NCI-H345 (cell line): ENCODE measurements around the gene SELENOM.
"Not testable (repeated sequence)": the region's sequence is repeated elsewhere in the genome, so short reads cannot be mapped to it uniquely, and the experiment has no call there.

Experiments
- DNase-seq: peaks from one replicate; lab custom pipeline; 2025; lab: John Stamatoyannopoulos, UW

SELENOM gene

GRCh38 chr22:31105282-31105929 lies 2.0 kb downstream of the SELENOM start:
- DNase-seq, result no peak

GRCh38 chr22:31104869-31105268 lies 2.5 kb downstream of the SELENOM start:
- DNase-seq, result no peak

GRCh38 chr22:31103899-31104694 lies 3.3 kb downstream of the SELENOM start:
- DNase-seq, result no peak

- DNase-seq, result no peak
These were observed 4.3 kb downstream of the SELENOM start for GRCh38 chr22:31103111-31103510.

- DNase-seq, result no peak
These were observed 4.8 kb downstream of the SELENOM start for GRCh38 chr22:31102441-31103081.

- DNase-seq, result no peak
These were observed 6.4 kb downstream of the SELENOM start for GRCh38 chr22:31100762-31101525.

GRCh38 chr22:31099841-31100761 lies 7.3 kb downstream of the SELENOM start:
- no peak for DNase-seq

GRCh38 chr22:31099386-31099785 lies 8.0 kb downstream of the SELENOM start:
- DNase-seq, result no peak

GRCh38 chr22:31098632-31099110 lies 8.7 kb downstream of the SELENOM start:
- no peak for DNase-seq

- no peak for DNase-seq
These were observed 9.3 kb downstream of the SELENOM start for GRCh38 chr22:31097941-31098631.

GRCh38 chr22:31097539-31097938 lies 9.8 kb downstream of the SELENOM start:
- DNase-seq, result not testable (repeated sequence)

- no peak for DNase-seq
These were observed 10.6 kb downstream of the SELENOM start for GRCh38 chr22:31096657-31097279.

GRCh38 chr22:31095637-31096249 lies 11.6 kb downstream of the SELENOM start:
- no peak for DNase-seq

- DNase-seq, result no peak
These were observed 12.6 kb downstream of the SELENOM start for GRCh38 chr22:31094741-31095140.

- DNase-seq, result no peak
These were observed 13.3 kb downstream of the SELENOM start for GRCh38 chr22:31094021-31094551.

GRCh38 chr22:31093086-31093850 lies 14.1 kb downstream of the SELENOM start:
- DNase-seq, result no peak

- DNase-seq, result no peak
These were observed 15.2 kb downstream of the SELENOM start for GRCh38 chr22:31092161-31092560.
